ENCODE measurements around the gene PPOX.

PPOX gene

GRCh38 chr1:161201836-161202712 is 35.8 kb downstream of the PPOX start, which contains the start of gene NDUFS2:
NDUFS2 (plus strand) TSS chr1:161202367; CDS start chr1:161202386, 19 bp downstream.
- TF ChIP-seq CTCF (IDR thresholded peaks at IDR 0.05), result peak; percentile 34; the same call in 1 of the 2 replicates

- no peak for TF ChIP-seq CTCF (IDR thresholded peaks at IDR 0.05)
These were observed 40.4 kb downstream of the PPOX start for GRCh38 chr1:161206411-161207140.

- no peak for TF ChIP-seq CTCF (IDR thresholded peaks at IDR 0.05)
These were observed 40.9 kb downstream of the PPOX start for GRCh38 chr1:161207173-161207572.

GRCh38 chr1:161209790-161210409 is 43.7 kb downstream of the PPOX start:
- TF ChIP-seq CTCF (IDR thresholded peaks at IDR 0.05), result peak; percentile 99

- no peak for TF ChIP-seq CTCF (IDR thresholded peaks at IDR 0.05)
These were observed 48.1 kb downstream of the PPOX start for GRCh38 chr1:161214369-161214768.

GRCh38 chr1:161215076-161215475 is 48.9 kb downstream of the PPOX start, which contains the start of gene FCER1G:
FCER1G (plus strand) TSS chr1:161215295; CDS start chr1:161215322, 27 bp downstream.
- TF ChIP-seq CTCF (IDR thresholded peaks at IDR 0.05), result no peak

GRCh38 chr1:161216945-161217712 is 50.9 kb downstream of the PPOX start:
- no peak for TF ChIP-seq CTCF (IDR thresholded peaks at IDR 0.05)

Data from LNCAP (cell line).